AG09319 (cell line): ENCODE measurements around the gene LEF1.

ENCODE experiments used
- DNase-seq: peaks from one replicate; pipeline ENCODE4 v3.0.0-alpha.2; 2010; ENCODE audit warnings: low read depth; ENCODE audit errors: extremely low read depth
- TF ChIP-seq, protein P1 (sequence below): IDR thresholded peaks from 2 replicates; pipeline ENCODE4 v1.5.1; 2011; ENCODE audit warnings: low read depth, mild to moderate bottlenecking, inconsistent platforms, low read length, moderate library complexity

Gene LEF1

DNA sequence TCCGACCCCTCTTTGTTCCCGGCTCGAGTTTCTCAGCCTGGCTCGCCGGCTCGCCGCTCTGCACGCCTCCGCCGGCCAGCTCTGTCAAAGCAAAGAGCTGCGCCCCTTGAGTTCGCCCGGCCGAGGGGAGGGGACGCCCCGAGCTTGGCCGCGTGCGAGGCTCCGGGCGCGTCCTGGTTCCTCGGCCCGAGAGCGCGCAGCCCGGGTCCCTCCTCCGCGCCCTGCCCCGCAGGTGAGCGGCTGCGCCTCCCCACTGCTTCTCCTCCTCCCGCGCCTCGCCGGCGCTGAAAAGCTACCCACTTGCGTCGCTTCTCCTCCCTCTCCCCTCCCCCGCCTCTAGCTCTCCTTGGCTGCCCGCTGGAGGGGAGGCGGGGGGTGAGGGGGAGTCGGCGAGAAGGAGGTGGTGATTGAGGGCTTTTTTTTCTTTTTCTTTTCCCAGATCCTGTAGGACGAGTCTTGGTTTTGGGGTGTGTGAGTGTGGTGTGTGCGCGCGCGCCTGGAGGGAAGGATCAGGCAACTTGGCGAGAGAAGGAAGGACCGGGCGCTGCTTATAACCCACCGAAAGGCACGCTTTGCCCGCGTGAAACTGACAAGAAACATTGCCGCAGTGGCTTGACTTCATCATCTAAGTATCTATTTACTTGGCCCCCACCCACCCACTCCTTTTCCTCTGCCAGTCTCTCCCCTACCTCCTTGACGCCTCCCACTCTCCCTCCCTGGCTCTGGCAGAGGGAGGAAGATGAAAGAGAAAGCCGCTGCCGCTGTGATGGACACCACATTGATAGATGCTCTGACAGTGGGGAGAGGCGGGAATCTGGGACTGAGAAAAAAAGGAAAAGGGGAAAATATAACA is at the start of gene LEF1:
TSS of gene LEF1 (minus strand) at position 262 of the 853 bp plus-strand sequence. CDS start 1,165 bp downstream, outside the sequence.
- TF ChIP-seq, protein P1, sequence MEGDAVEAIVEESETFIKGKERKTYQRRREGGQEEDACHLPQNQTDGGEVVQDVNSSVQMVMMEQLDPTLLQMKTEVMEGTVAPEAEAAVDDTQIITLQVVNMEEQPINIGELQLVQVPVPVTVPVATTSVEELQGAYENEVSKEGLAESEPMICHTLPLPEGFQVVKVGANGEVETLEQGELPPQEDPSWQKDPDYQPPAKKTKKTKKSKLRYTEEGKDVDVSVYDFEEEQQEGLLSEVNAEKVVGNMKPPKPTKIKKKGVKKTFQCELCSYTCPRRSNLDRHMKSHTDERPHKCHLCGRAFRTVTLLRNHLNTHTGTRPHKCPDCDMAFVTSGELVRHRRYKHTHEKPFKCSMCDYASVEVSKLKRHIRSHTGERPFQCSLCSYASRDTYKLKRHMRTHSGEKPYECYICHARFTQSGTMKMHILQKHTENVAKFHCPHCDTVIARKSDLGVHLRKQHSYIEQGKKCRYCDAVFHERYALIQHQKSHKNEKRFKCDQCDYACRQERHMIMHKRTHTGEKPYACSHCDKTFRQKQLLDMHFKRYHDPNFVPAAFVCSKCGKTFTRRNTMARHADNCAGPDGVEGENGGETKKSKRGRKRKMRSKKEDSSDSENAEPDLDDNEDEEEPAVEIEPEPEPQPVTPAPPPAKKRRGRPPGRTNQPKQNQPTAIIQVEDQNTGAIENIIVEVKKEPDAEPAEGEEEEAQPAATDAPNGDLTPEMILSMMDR, result no peak
- no peak for DNase-seq

DNA sequence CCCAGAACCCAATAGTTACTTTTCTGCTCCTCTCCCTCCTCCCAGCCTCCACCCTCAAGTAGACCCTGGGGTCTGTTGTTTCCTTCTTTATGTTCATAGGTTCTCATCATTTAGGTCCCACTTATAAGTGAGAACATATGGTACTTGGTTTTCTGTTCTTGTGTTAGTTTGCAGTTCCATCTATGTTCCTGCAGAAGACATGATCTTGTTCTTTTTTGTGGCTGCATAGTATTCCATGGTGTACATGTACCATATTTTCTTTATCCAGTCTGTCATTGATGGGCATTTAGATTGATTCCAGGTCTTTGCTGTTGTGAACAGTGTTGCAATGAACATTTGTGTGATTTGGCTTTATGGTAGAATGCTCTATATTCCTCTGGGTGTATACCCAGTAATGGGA is 47.8 kb upstream of the LEF1 start:
- no peak for DNase-seq
- TF ChIP-seq, protein P1, result no peak

DNA sequence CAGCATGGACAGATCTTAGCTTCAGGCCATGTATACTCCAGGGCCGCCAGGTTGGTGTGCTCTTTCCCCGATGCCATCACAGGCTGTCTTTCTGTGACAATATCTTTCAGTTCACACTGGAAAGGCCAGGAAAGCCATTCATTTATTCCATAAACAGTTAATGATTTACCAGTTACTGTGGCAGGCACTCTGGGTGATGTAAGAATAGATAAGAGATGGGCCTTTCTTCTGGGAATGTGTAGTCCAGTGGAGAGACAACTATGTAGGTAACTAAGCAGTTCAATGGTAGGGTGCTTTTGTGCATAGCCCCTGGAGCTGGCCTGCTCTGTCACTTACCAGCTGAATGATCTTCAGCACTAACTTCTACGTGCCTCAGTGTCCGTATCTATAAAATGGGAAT is 46.3 kb upstream of the LEF1 start:
- TF ChIP-seq, protein P1, result no peak
- no peak for DNase-seq

DNA sequence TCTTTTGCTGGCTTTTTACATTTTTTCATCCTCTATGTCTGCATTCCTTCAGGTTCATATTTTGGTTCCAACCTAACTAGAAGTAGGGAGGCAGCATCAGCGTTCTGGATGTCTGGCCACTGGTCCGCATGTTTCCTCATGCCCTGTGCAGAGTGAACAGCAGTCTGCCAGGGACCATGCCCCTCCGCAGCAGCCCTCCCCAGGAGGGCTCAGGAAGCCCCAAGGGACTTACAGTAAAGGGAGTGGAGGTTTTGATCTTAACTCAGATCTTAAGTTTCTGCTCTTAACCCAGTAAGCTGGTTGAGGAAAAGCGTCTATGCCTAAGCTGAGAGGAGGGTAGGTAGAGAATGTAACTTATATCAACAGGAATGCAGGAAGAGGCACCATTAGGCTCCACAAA is 45.0 kb upstream of the LEF1 start:
- TF ChIP-seq, protein P1, result no peak

DNA sequence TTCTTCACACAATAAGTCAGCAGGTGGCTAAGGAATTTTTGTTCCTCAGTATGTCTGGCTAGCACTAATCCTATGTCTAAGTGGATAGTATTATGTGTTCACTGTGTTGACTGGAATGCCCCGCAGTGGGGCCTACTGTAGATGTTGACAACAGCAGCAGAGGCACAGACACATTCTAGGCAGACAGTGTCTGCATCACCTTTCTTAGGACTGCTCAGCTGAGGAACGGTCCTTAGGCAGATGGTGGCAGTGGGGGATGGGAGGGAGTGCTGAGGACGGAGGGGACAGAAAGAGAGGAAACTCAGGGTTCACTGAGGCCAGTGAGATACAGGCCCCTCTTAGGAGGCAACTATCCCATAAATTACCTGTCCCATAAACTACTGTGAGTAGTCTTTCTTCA is 44.6 kb upstream of the LEF1 start:
- DNase-seq, result no peak
- TF ChIP-seq, protein P1, result no peak

More for the DNA sequence above, 45.0 kb upstream of the LEF1 start:
- no peak for DNase-seq

DNA sequence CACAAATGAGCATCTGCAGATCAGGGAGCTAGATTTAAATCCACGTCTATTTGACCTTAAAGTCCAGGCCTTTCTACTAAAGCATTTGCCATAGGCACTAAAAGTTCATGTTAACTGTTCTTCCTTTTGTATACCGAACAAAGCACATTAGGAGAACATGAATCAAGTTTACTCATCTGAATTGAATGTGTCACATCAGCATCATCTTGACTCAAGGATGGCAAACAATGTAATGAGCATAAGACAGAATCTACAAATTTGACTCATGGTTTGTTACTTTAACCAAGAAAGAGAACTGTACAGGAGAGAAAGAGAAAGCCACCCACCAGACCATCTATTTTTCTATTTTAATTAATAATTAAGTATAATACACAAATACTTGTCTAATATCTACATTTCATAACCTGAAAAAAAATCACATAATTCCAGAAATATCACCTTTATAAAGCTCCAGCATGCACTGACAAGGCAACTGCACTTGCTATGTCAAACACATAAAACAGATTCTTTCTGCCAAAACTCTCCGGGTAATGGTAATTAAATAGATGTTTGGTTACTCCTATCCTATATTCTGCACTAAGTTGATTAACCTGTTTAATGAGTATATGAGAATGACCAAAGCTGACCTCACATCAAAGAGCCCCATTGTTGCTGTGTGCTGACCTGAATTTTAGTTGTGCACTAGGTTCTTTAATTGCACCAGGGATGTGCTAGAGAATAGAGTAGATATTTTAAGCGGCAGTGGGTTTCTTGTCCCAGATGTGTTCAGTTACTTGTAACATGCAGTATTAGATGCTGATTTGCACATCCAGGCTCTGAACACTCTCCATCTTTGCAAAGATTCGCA is 42.5 kb upstream of the LEF1 start:
- TF ChIP-seq, protein P1, result no peak
- DNase-seq, result no peak

DNA sequence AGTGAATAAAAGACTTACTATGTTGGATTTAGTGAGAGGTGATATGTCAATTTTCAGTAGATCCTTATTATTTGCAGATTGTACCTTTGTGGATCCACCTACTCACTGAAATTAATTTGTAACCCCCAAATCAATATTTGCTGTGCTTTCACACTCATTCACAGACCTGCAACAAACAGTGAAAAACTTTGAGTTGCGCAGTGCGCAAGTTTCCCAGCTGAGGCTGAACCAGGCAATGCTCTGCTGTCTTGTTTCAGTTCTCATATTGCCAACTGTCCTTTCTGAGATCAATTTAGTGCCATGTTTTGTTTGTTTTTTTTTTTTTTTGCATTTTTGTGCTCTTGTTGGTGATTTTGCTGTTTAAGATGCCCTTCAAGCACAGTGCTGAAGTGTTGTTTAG is 40.8 kb upstream of the LEF1 start:
- DNase-seq, result no peak
- TF ChIP-seq, protein P1, result no peak
